Skeletal muscle tissue (tissue), 4 donors: Measurements from ENCODE around the gene GRM7. TPM values are rescaled to one million over a fixed set of nuclear protein-coding genes. Genes with fewer than 3 reads are reported as not detected.

Experiments used
- H3K27ac ChIP-seq: one replicate; pipeline ENCODE4 v1.7.0; 2013; ENCODE audit warnings: mild to moderate bottlenecking, low read depth, low read length, inconsistent platforms
- H3K27me3 ChIP-seq, 3 donors: one replicate each; pipeline ENCODE4 v1.7.0; 2013; ENCODE audit warnings: low read length in 3 of 3; ENCODE audit not compliant: control insufficient read depth in 3 of 3, insufficient read depth in 3 of 3
- H3K36me3 ChIP-seq, 3 donors: one replicate each; pipeline ENCODE4 v1.7.0; 2013; ENCODE audit warnings: low read length in 3 of 3; ENCODE audit not compliant: control insufficient read depth in 3 of 3, insufficient read depth in 3 of 3
- H3K4me1 ChIP-seq, 3 donors: one replicate each; pipeline ENCODE4 v1.7.0; 2013; ENCODE audit warnings: low read length in 3 of 3, mild to moderate bottlenecking in 3 of 3; ENCODE audit not compliant: control insufficient read depth in 3 of 3, insufficient read depth in 3 of 3
- H3K4me3 ChIP-seq, 3 donors: one replicate each; pipeline ENCODE4 v1.7.0; 2013; ENCODE audit warnings: low read length in 3 of 3
- H3K9ac ChIP-seq, 3 donors: one replicate each; pipeline ENCODE4 v1.7.0; 2013; ENCODE audit warnings: low read length in 3 of 3, mild to moderate bottlenecking in 3 of 3, moderate library complexity in 2 of 3, low read depth in 1 of 3
- H3K9me3 ChIP-seq, 3 donors: one replicate each; pipeline ENCODE4 v1.7.0; 2013; ENCODE audit warnings: low read length in 3 of 3; ENCODE audit not compliant: control insufficient read depth in 3 of 3
- total RNA-seq: library from RNA; depleted of rRNA; stranded (reverse); fragments of >200 nt; gene quantifications from one replicate; pipeline ENCODE4 v1.2.3, GENCODE V29; 2014
- donor health status: Osteomylitis.

The GRM7 gene
- total RNA-seq, 1 donor from 2014 or later = 1.0 TPM

GRCh38 chr3:7392206-7392605, 531.3 kb downstream of the GRM7 start:
- Histone ChIP-seq H3K36me3 (no peaks in the 10 kb centered on the region), H3K4me1 (no peaks in the 10 kb centered on the region), H3K27ac (no peak overlapping the region), H3K27me3 (no peaks in the 10 kb centered on the region), H3K9ac (no peak overlapping the region), H3K4me3 (no peak overlapping the region), H3K9me3 (peaks cover 0 to 2% (median 0%) of the 10 kb centered on the region in 3 donors)

GRCh38 chr3:7393944-7394605, 533.2 kb downstream of the GRM7 start:
- H3K36me3 ChIP-seq = no peaks in the 10 kb centered on the region
- no peak overlapping the region for H3K27ac ChIP-seq
- H3K9ac ChIP-seq = no peak overlapping the region
- peaks cover 0 to 2% (median 0%) of the 10 kb centered on the region in 3 donors for H3K9me3 ChIP-seq
- H3K4me1 ChIP-seq = no peaks in the 10 kb centered on the region
- H3K4me3 ChIP-seq = no peak overlapping the region
- no peaks in the 10 kb centered on the region for H3K27me3 ChIP-seq

GRCh38 chr3:7396534-7396933, 535.6 kb downstream of the GRM7 start:
- Histone ChIP-seq H3K27ac (no peak overlapping the region), H3K27me3 (no peaks in the 10 kb centered on the region), H3K4me3 (no peak overlapping the region), H3K9me3 (peaks cover 0 to 2% (median 0%) of the 10 kb centered on the region in 3 donors), H3K9ac (no peak overlapping the region), H3K36me3 (no peaks in the 10 kb centered on the region), H3K4me1 (no peaks in the 10 kb centered on the region)

- Histone ChIP-seq H3K9ac (no peak overlapping the region), H3K27me3 (no peaks in the 10 kb centered on the region), H3K27ac (no peak overlapping the region), H3K9me3 (no peaks in the 10 kb centered on the region), H3K4me1 (no peaks in the 10 kb centered on the region), H3K4me3 (no peak overlapping the region), H3K36me3 (no peaks in the 10 kb centered on the region)
Measured at GRCh38 chr3:7397097-7397496, 536.2 kb downstream of the GRM7 start.

- Histone ChIP-seq H3K27me3 (no peaks in the 10 kb centered on the region), H3K9me3 (no peaks in the 10 kb centered on the region), H3K4me3 (no peak overlapping the region), H3K4me1 (no peaks in the 10 kb centered on the region), H3K27ac (no peak overlapping the region), H3K36me3 (no peaks in the 10 kb centered on the region), H3K9ac (no peak overlapping the region)
Measured at GRCh38 chr3:7400360-7400759, 539.4 kb downstream of the GRM7 start.

- Histone ChIP-seq H3K27ac (no peak overlapping the region), H3K36me3 (no peaks in the 10 kb centered on the region), H3K4me3 (no peak overlapping the region), H3K4me1 (no peaks in the 10 kb centered on the region), H3K27me3 (no peaks in the 10 kb centered on the region), H3K9ac (no peak overlapping the region), H3K9me3 (no peaks in the 10 kb centered on the region)
Measured at GRCh38 chr3:7401418-7401817, 540.5 kb downstream of the GRM7 start.

GRCh38 chr3:7407107-7407506, 546.2 kb downstream of the GRM7 start:
- no peaks in the 10 kb centered on the region for H3K36me3 ChIP-seq
- no peaks in the 10 kb centered on the region for H3K9me3 ChIP-seq
- no peak overlapping the region for H3K27ac ChIP-seq
- no peaks in the 10 kb centered on the region for H3K4me1 ChIP-seq
- no peak overlapping the region for H3K4me3 ChIP-seq
- no peaks in the 10 kb centered on the region for H3K27me3 ChIP-seq
- no peak overlapping the region for H3K9ac ChIP-seq

- H3K4me1 ChIP-seq = no peaks in the 10 kb centered on the region
- H3K36me3 ChIP-seq = no peaks in the 10 kb centered on the region
- no peaks in the 10 kb centered on the region for H3K9me3 ChIP-seq
- H3K27me3 ChIP-seq = no peaks in the 10 kb centered on the region
- no peak overlapping the region for H3K4me3 ChIP-seq
- no peak overlapping the region for H3K27ac ChIP-seq
- no peak overlapping the region for H3K9ac ChIP-seq
Measured at GRCh38 chr3:7410782-7411181, 549.9 kb downstream of the GRM7 start.

- Histone ChIP-seq H3K4me3 (no peak overlapping the region), H3K9me3 (no peaks in the 10 kb centered on the region), H3K36me3 (no peaks in the 10 kb centered on the region), H3K4me1 (no peaks in the 10 kb centered on the region), H3K9ac (no peak overlapping the region), H3K27me3 (no peaks in the 10 kb centered on the region), H3K27ac (no peak overlapping the region)
Measured at GRCh38 chr3:7421065-7421464, 560.1 kb downstream of the GRM7 start.

- Histone ChIP-seq H3K4me3 (no peak overlapping the region), H3K9ac (no peak overlapping the region), H3K36me3 (no peaks in the 10 kb centered on the region), H3K4me1 (no peaks in the 10 kb centered on the region), H3K27ac (no peak overlapping the region), H3K9me3 (no peaks in the 10 kb centered on the region), H3K27me3 (no peaks in the 10 kb centered on the region)
Measured at GRCh38 chr3:7423036-7423435, 562.1 kb downstream of the GRM7 start.
